Gastroesophageal sphincter (tissue), 3 donors: ENCODE measurements around the gene MAN2A1.

Experiments
- CTCF ChIP-seq, 4 experiments: fragments of 200-600 bp in 2 of 4; fragments of 450-650 bp in 2 of 4; sonication (generic) in 1 of 4; IDR thresholded peaks; one replicate each; pipeline ENCODE4 v1.5.1; 2017 to 2019; ENCODE audit warnings: antibody characterized with exemption in 4 of 4, mild to moderate bottlenecking in 2 of 4, moderate library complexity in 2 of 4
- EP300 ChIP-seq: sonication (generic); formaldehyde crosslinking; IDR thresholded peaks from one replicate; pipeline ENCODE4 v1.6.1; 2017; ENCODE audit warnings: antibody characterized with exemption, mild to moderate bottlenecking
- POLR2A ChIP-seq, 2 donors: fragments of 450-650 bp; IDR thresholded peaks; one replicate each; pipeline ENCODE4 v1.6.1; 2017; ENCODE audit warnings: antibody characterized with exemption in 2 of 2, mild to moderate bottlenecking in 2 of 2, moderate library complexity in 1 of 2
- POLR2AphosphoS5 ChIP-seq: sonication (generic); formaldehyde crosslinking; IDR thresholded peaks from one replicate; pipeline ENCODE4 v1.6.1; 2017; ENCODE audit warnings: antibody characterized with exemption

GRCh38 chr5:109701252-109701651 lies 11.5 kb downstream of the MAN2A1 start:
- TF ChIP-seq EP300 = no peak
- no peak for TF ChIP-seq CTCF (IDR thresholded peaks at IDR 0.05)
- TF ChIP-seq POLR2A (IDR thresholded peaks at IDR 0.05) = no peak
- no peak for TF ChIP-seq POLR2AphosphoS5
